ENCODE data around the gene PTCD2. TPM values are rescaled to one million over a fixed set of nuclear protein-coding genes. Genes with fewer than 3 reads are reported as not detected.

PTCD2 gene
- total and polyA plus RNA-seq, 2 of the 8 experiments (the other 6 are each of a cell fraction or from before 2014, with no cell fraction given): 7.3 to 15.4 TPM

DNA sequence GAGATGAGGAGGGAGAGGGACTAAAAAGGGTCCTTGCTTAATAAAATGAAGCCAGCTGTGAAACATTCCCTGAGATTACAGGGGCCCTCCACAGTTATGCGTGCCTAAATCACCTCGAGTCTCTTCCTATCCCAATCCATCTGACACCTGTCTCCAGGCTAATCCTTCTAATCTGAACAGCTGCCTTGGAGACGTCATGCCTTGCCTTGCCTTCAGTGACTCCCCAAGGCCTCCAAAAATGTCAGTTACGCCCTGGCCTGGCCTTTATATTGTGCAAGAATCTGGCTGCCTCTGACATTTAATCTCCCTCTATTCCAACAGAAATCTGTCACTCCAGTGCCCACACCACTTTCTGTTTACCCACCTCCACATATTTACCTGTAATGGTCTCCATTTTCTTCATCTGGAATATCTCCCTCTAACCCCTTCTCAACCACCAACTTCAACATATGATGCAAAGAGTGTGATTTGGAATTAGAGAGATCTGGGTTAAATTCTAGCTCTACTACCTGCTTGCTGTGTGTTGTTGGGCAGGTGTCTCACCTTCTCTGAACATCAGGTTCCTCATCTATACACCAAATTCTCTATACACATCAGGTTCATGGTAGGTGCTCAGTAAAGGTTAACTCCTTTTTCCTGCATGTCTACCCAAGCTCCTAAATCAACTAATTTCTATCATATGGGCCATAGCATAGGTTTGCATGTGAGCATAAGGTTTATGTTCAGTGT lies 57.9 kb downstream of the PTCD2 start:
- H2AFZ ChIP-seq (ENCODE audit: low read length): no peak overlapping the region
- no peaks in the 10 kb centered on the region for H3K79me2 ChIP-seq (ENCODE audit: control insufficient read depth in 1 of 2, insufficient read depth in 2 of 2, low read length in 2 of 2)
- H3K56ac ChIP-seq (replicated peaks; ENCODE audit: insufficient read length, low read depth, low read length): no peak overlapping the region
- H2AK5ac ChIP-seq (ENCODE audit: low read depth, low read length): no peak overlapping the region
- no peaks in the 10 kb centered on the region for H3K9me3 ChIP-seq (ENCODE audit: insufficient read depth in 2 of 2, low read depth in 1 of 2, low read length in 1 of 2)
- ChIA-PET POLR2A (ENCODE audit: partially characterized antibody) (no interaction called here), CTCF (ENCODE audit: partially characterized antibody) (interaction anchor here (2.3 to 2.5 kb wide), 2 partner anchors 11 to 146 kb away, joined by 14 to 15 read pairs; no protein-coding TSS in a partner anchor)
- 90% methylated on average over 4 of the region's 4 CpGs; no CpG with 5 or more reads in 1 of the 2 experiments for WGBS, 2 experiments (ENCODE audit: extremely low coverage in 1 of 2, insufficient coverage in 1 of 2, insufficient read length in 1 of 2, insufficient replicate concordance in 2 of 2, low coverage in 1 of 2, low lambda C conversion rate in 2 of 2, missing lambda C conversion rate in 1 of 2)
- no peaks in the 10 kb centered on the region for H3K79me1 ChIP-seq (ENCODE audit: low read depth, low read length)
- no peak overlapping the region for H3K4me3 ChIP-seq (ENCODE audit: extremely low read depth in 1 of 4, insufficient read depth in 2 of 4, low read depth in 3 of 4, low read length in 4 of 4)
- no peak overlapping the region for H3K18ac ChIP-seq (ENCODE audit: extremely low read depth, low read length)
- H4K91ac ChIP-seq (replicated peaks; ENCODE audit: insufficient read length, low read length): no peak overlapping the region
- FAIRE-seq (no peak), DNase-seq (ENCODE audit: low read depth in 1 of 2, low spot score in 2 of 2) (no peak)
- H3K4me2 ChIP-seq (ENCODE audit: insufficient read depth in 1 of 2, low read depth in 2 of 2, low read length in 2 of 2): no peak overlapping the region
- H2BK20ac ChIP-seq (ENCODE audit: low read length): no peak overlapping the region
- no peak overlapping the region for H2BK5ac ChIP-seq (ENCODE audit: low read depth, low read length)
- no peaks in the 10 kb centered on the region for H3K27me3 ChIP-seq (replicated peaks in 1 of 4; ENCODE audit: control insufficient read depth in 3 of 4, extremely low read depth in 1 of 4, insufficient read depth in 3 of 4, low read length in 3 of 4)
- no peak overlapping the region for H4K5ac ChIP-seq (ENCODE audit: insufficient read length, low read depth, low read length)
- H2BK12ac ChIP-seq (ENCODE audit: low read depth, low read length): no peak overlapping the region
- no peak overlapping the region for H3K23ac ChIP-seq (ENCODE audit: insufficient read length)
- no peak overlapping the region for H3K9ac ChIP-seq (replicated peaks in 1 of 4; ENCODE audit: extremely low read depth in 1 of 4, low read depth in 3 of 4, low read length in 3 of 4)
- H4K8ac ChIP-seq (ENCODE audit: extremely low read depth, insufficient read depth, low read length): no peak overlapping the region
- H3K27ac ChIP-seq (ENCODE audit: low read depth, low read length): no peak overlapping the region
- no peaks in the 10 kb centered on the region for H4K20me1 ChIP-seq (replicated peaks in 1 of 2; ENCODE audit: control insufficient read depth in 1 of 2, insufficient read depth in 2 of 2, low read length in 2 of 2)
- no peak overlapping the region for H3K4ac ChIP-seq (replicated peaks; ENCODE audit: insufficient read length, low read depth, low read length)
- no peak overlapping the region for H3K14ac ChIP-seq (ENCODE audit: insufficient read length)
- no peaks in the 10 kb centered on the region for H3K36me3 ChIP-seq (ENCODE audit: control insufficient read depth in 2 of 4, insufficient read depth in 4 of 4, low read length in 3 of 4)
- no peaks in the 10 kb centered on the region for H3K23me2 ChIP-seq (ENCODE audit: low read depth, low read length)
- H3K4me1 ChIP-seq (replicated peaks in 1 of 4; ENCODE audit: control insufficient read depth in 3 of 4, insufficient read depth in 4 of 4, low read length in 3 of 4): no peaks in the 10 kb centered on the region
- H2BK15ac ChIP-seq (ENCODE audit: low read length): no peak overlapping the region
- no peak overlapping the region for H2BK120ac ChIP-seq (replicated peaks; ENCODE audit: low read depth, low read length)
- TF ChIP-seq, protein P1, sequence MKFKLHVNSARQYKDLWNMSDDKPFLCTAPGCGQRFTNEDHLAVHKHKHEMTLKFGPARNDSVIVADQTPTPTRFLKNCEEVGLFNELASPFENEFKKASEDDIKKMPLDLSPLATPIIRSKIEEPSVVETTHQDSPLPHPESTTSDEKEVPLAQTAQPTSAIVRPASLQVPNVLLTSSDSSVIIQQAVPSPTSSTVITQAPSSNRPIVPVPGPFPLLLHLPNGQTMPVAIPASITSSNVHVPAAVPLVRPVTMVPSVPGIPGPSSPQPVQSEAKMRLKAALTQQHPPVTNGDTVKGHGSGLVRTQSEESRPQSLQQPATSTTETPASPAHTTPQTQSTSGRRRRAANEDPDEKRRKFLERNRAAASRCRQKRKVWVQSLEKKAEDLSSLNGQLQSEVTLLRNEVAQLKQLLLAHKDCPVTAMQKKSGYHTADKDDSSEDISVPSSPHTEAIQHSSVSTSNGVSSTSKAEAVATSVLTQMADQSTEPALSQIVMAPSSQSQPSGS (IDR thresholded peaks at IDR 0.05; ENCODE audit: low read length): no peak
- no peak for TF ChIP-seq SAP30 (IDR thresholded peaks at IDR 0.05; ENCODE audit: insufficient read depth, insufficient replicate concordance, low read length)
- no peak for TF ChIP-seq HDAC6 (IDR thresholded peaks at IDR 0.05; ENCODE audit: low read depth, low read length)
- no peak for TF ChIP-seq JUN (IDR thresholded peaks at IDR 0.05; ENCODE audit: low read depth, low read length)
- no peak for TF ChIP-seq SP4 (IDR thresholded peaks at IDR 0.05; ENCODE audit: low read length)
- TF ChIP-seq CHD1 (IDR thresholded peaks at IDR 0.05; ENCODE audit: low read depth, low read length): no peak
- no peak for TF ChIP-seq KDM5A (IDR thresholded peaks at IDR 0.05; ENCODE audit: low read length)
- no peak for TF ChIP-seq SIN3A (conservative IDR thresholded peaks at IDR 0.05 in 1 of 2, IDR thresholded peaks at IDR 0.05 in 1 of 2; ENCODE audit: low read depth in 1 of 2, low read length in 2 of 2)
- no peak for TF ChIP-seq CEBPB (IDR thresholded peaks at IDR 0.05; ENCODE audit: low read depth, low read length)
- no peak for TF ChIP-seq RXRA (IDR thresholded peaks at IDR 0.05; ENCODE audit: insufficient read depth, low read depth, low read length)
- no peak for TF ChIP-seq BRCA1 (IDR thresholded peaks at IDR 0.05; ENCODE audit: low read depth, low read length)
- TF ChIP-seq BACH1 (IDR thresholded peaks at IDR 0.05; ENCODE audit: low read length): no peak

Data from H1 (cell line).